Neural cell (in vitro differentiated cells): ENCODE data around the gene AOC2.

Experiments used
- EP300 ChIP-seq: fragments of 450-650 bp; conservative IDR thresholded peaks from 2 replicates; pipeline ENCODE4 v1.6.1; 2014; ENCODE audit warnings: antibody characterized with exemption, mild to moderate bottlenecking, moderate library complexity; ENCODE audit not compliant: poor library complexity, severe bottlenecking
- EZH2 ChIP-seq: fragments of 200-600, 300-800 bp; shearing (Covaris generic), sonication (generic); IDR thresholded peaks from 2 replicates; pipeline ENCODE4 v1.6.1; 2014; ENCODE audit warnings: antibody characterized with exemption, low read length, borderline replicate concordance, mild to moderate bottlenecking; ENCODE audit not compliant: insufficient read depth, poor library complexity, severe bottlenecking
- MXI1 ChIP-seq: fragments of 450-650 bp; conservative IDR thresholded peaks from 2 replicates; pipeline ENCODE4 v1.6.1; 2014; ENCODE audit warnings: antibody characterized with exemption, mild to moderate bottlenecking; ENCODE audit not compliant: poor library complexity, severe bottlenecking
- POLR2AphosphoS5 ChIP-seq: IDR thresholded peaks from 2 replicates; pipeline ENCODE4 v1.6.1; 2012
- RAD21 ChIP-seq: fragments of 450-650 bp; conservative IDR thresholded peaks from 2 replicates; pipeline ENCODE4 v1.6.1; 2014; ENCODE audit warnings: antibody characterized with exemption, mild to moderate bottlenecking, moderate library complexity
- SMC3 ChIP-seq: fragments of 450-650 bp; conservative IDR thresholded peaks from 2 replicates; pipeline ENCODE4 v1.6.1; 2014; ENCODE audit warnings: antibody characterized with exemption, mild to moderate bottlenecking, moderate library complexity; ENCODE audit not compliant: poor library complexity
- TF ChIP-seq, protein P1 (sequence below): fragments of 450-650 bp; IDR thresholded peaks from 2 replicates; pipeline ENCODE4 v1.5.1; 2014; ENCODE audit warnings: antibody characterized with exemption, mild to moderate bottlenecking, moderate library complexity; ENCODE audit not compliant: poor library complexity, severe bottlenecking
- TF ChIP-seq, protein P2 (sequence below): IDR thresholded peaks from 2 replicates; pipeline ENCODE4 v1.6.1; 2012; ENCODE audit warnings: borderline replicate concordance

DNA sequence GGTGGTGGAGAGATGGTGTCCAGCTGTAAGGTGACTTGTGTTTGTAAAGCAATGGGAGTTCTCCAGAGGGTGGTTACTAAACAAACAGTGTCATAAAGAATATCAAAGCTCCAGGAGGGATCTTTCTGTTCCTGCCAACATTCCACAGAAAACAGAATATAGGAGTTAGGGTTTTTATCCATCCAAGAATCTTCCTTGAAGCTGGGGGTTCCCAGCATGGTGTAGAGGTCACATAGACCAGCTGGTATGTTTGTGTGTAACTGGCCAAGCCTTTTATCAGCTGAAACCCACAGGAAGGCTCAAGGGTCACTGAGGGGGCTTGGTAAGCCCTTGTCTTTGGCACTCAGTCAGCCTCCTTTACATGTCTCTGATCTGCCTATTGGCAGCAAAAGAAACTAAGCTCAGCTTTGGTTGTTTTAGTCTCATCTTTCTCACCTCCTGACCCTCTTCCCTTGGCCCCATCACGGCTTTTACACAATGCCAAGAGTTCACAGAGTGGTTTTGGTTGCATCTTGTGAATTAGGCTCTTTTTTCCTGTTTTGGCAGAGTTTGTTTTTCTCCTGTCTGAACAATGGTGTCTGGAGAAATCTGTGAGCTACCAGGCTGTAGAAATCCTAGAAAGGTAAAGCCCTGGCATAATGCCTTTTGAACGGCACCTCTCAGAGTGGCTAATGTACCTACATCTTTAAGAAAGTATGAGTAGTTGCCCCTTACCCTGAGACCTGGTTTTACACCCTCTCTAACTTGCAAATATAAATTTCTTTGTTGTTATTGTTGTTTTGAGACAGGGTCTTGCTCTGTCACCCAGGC lies 41.1 kb upstream of the AOC2 start:
- no peak for TF ChIP-seq SMC3
- TF ChIP-seq, protein P1, sequence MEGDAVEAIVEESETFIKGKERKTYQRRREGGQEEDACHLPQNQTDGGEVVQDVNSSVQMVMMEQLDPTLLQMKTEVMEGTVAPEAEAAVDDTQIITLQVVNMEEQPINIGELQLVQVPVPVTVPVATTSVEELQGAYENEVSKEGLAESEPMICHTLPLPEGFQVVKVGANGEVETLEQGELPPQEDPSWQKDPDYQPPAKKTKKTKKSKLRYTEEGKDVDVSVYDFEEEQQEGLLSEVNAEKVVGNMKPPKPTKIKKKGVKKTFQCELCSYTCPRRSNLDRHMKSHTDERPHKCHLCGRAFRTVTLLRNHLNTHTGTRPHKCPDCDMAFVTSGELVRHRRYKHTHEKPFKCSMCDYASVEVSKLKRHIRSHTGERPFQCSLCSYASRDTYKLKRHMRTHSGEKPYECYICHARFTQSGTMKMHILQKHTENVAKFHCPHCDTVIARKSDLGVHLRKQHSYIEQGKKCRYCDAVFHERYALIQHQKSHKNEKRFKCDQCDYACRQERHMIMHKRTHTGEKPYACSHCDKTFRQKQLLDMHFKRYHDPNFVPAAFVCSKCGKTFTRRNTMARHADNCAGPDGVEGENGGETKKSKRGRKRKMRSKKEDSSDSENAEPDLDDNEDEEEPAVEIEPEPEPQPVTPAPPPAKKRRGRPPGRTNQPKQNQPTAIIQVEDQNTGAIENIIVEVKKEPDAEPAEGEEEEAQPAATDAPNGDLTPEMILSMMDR, result no peak
- TF ChIP-seq, protein P2, sequence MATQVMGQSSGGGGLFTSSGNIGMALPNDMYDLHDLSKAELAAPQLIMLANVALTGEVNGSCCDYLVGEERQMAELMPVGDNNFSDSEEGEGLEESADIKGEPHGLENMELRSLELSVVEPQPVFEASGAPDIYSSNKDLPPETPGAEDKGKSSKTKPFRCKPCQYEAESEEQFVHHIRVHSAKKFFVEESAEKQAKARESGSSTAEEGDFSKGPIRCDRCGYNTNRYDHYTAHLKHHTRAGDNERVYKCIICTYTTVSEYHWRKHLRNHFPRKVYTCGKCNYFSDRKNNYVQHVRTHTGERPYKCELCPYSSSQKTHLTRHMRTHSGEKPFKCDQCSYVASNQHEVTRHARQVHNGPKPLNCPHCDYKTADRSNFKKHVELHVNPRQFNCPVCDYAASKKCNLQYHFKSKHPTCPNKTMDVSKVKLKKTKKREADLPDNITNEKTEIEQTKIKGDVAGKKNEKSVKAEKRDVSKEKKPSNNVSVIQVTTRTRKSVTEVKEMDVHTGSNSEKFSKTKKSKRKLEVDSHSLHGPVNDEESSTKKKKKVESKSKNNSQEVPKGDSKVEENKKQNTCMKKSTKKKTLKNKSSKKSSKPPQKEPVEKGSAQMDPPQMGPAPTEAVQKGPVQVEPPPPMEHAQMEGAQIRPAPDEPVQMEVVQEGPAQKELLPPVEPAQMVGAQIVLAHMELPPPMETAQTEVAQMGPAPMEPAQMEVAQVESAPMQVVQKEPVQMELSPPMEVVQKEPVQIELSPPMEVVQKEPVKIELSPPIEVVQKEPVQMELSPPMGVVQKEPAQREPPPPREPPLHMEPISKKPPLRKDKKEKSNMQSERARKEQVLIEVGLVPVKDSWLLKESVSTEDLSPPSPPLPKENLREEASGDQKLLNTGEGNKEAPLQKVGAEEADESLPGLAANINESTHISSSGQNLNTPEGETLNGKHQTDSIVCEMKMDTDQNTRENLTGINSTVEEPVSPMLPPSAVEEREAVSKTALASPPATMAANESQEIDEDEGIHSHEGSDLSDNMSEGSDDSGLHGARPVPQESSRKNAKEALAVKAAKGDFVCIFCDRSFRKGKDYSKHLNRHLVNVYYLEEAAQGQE, result no peak
- no peak for TF ChIP-seq MXI1
- no peak for TF ChIP-seq RAD21
- TF ChIP-seq EP300, result no peak
- no peak for TF ChIP-seq EZH2
- no peak for TF ChIP-seq POLR2AphosphoS5
